Neural cell (in vitro differentiated cells): ENCODE results near the gene TMEM123. TPM values are rescaled to one million over a fixed set of nuclear protein-coding genes. Genes with fewer than 3 reads are reported as not detected.

Source experiments
- H2AFZ ChIP-seq: fragments of 200-600, 300-800 bp; sonication (generic), shearing (Covaris generic); 2 replicates; pipeline ENCODE4 v1.6.0; 2014; ENCODE audit warnings: low read depth, mild to moderate bottlenecking, antibody characterized with exemption, low read length, moderate library complexity
- H3F3A ChIP-seq: fragments of 200-600 bp; shearing (Covaris generic); 2 replicates; pipeline ENCODE4 v1.6.1; 2016; ENCODE audit warnings: mild to moderate bottlenecking, moderate library complexity, mixed read lengths, antibody characterized with exemption, low read length; ENCODE audit not compliant: insufficient read depth, poor library complexity, severe bottlenecking
- H3K27ac ChIP-seq: fragments of 200-600, 300-800 bp; sonication (generic), shearing (Covaris generic); 2 replicates; pipeline ENCODE4 v1.5.1; 2014; ENCODE audit warnings: mild to moderate bottlenecking, low read length, moderate library complexity
- H3K27me3 ChIP-seq: fragments of 300-800, 200-600 bp; sonication (generic), shearing (Covaris generic); 2 replicates; pipeline ENCODE4 v1.6.0; 2014; ENCODE audit warnings: mild to moderate bottlenecking, low read depth, low read length, moderate library complexity; ENCODE audit not compliant: insufficient read depth
- H3K36me3 ChIP-seq: fragments of 300-800, 200-600 bp; sonication (generic), shearing (Covaris generic); 2 replicates; pipeline ENCODE4 v1.5.1; 2014; ENCODE audit warnings: mild to moderate bottlenecking, antibody characterized with exemption, low read length, moderate library complexity; ENCODE audit not compliant: insufficient read depth
- H3K4me2 ChIP-seq: fragments of 300-800, 200-600 bp; sonication (generic), shearing (Covaris generic); 2 replicates; pipeline ENCODE4 v1.6.0; 2014; ENCODE audit warnings: mild to moderate bottlenecking, low read length
- H3K4me3 ChIP-seq: fragments of 300-800, 200-600 bp; sonication (generic), shearing (Covaris generic); 2 replicates; pipeline ENCODE4 v1.5.1; 2014; ENCODE audit warnings: mild to moderate bottlenecking, low read length, moderate library complexity
- H3K79me2 ChIP-seq: fragments of 200-600 bp; shearing (Covaris generic); replicated peaks from 2 replicates; pipeline ENCODE4 v1.6.0; 2014; ENCODE audit warnings: mild to moderate bottlenecking, low read length, moderate library complexity; ENCODE audit not compliant: insufficient read depth
- H3K9ac ChIP-seq: fragments of 300-800, 200-600 bp; sonication (generic), shearing (Covaris generic); 2 replicates; pipeline ENCODE4 v1.6.1; 2016; ENCODE audit warnings: mild to moderate bottlenecking, low read length, mixed read lengths
- H3K9me2 ChIP-seq: fragments of 200-600 bp; shearing (Covaris generic); 2 replicates; pipeline ENCODE4 v1.6.1; 2016; ENCODE audit warnings: mild to moderate bottlenecking, low read length, mixed read lengths; ENCODE audit not compliant: insufficient read depth
- H3K9me3 ChIP-seq: fragments of 200-600, 300-800 bp; sonication (generic), shearing (Covaris generic); 2 replicates; pipeline ENCODE4 v1.6.1; 2016; ENCODE audit warnings: mild to moderate bottlenecking, mixed run types, low read length, moderate library complexity, mixed read lengths
- H4K20me1 ChIP-seq: fragments of 200-600 bp; shearing (Covaris generic); 2 replicates; pipeline ENCODE4 v1.6.1; 2016; ENCODE audit warnings: mild to moderate bottlenecking, mixed run types; ENCODE audit not compliant: insufficient read depth
- CTCF ChIP-seq: fragments of 450-650 bp; IDR thresholded peaks from 2 replicates; pipeline ENCODE4 v1.5.1; 2014; ENCODE audit warnings: antibody characterized with exemption, mild to moderate bottlenecking, moderate library complexity; ENCODE audit not compliant: poor library complexity, severe bottlenecking
- EP300 ChIP-seq: fragments of 450-650 bp; conservative IDR thresholded peaks from 2 replicates; pipeline ENCODE4 v1.6.1; 2014; ENCODE audit warnings: antibody characterized with exemption, mild to moderate bottlenecking, moderate library complexity; ENCODE audit not compliant: poor library complexity, severe bottlenecking
- EZH2 ChIP-seq: fragments of 200-600, 300-800 bp; shearing (Covaris generic), sonication (generic); IDR thresholded peaks from 2 replicates; pipeline ENCODE4 v1.6.1; 2014; ENCODE audit warnings: antibody characterized with exemption, low read length, borderline replicate concordance, mild to moderate bottlenecking; ENCODE audit not compliant: insufficient read depth, poor library complexity, severe bottlenecking
- MXI1 ChIP-seq: fragments of 450-650 bp; conservative IDR thresholded peaks from 2 replicates; pipeline ENCODE4 v1.6.1; 2014; ENCODE audit warnings: antibody characterized with exemption, mild to moderate bottlenecking; ENCODE audit not compliant: poor library complexity, severe bottlenecking
- POLR2AphosphoS5 ChIP-seq: IDR thresholded peaks from 2 replicates; pipeline ENCODE4 v1.6.1; 2012
- REST ChIP-seq: IDR thresholded peaks from 2 replicates; pipeline ENCODE4 v1.6.1; 2012; ENCODE audit warnings: borderline replicate concordance
- SMC3 ChIP-seq: fragments of 450-650 bp; conservative IDR thresholded peaks from 2 replicates; pipeline ENCODE4 v1.6.1; 2014; ENCODE audit warnings: antibody characterized with exemption, mild to moderate bottlenecking, moderate library complexity; ENCODE audit not compliant: poor library complexity
- TAF1 ChIP-seq: IDR thresholded peaks from 2 replicates; pipeline ENCODE4 v1.6.1; 2012; ENCODE audit warnings: low read depth
- polyA plus RNA-seq: library from polyadenylated mRNA; depleted of rRNA; stranded (reverse); fragments of >200 nt; gene quantifications from 2 replicates; pipeline ENCODE4 v1.2.3, GENCODE V29; 2014

The TMEM123 gene
- polyA plus RNA-seq, 1 donor from 2014 or later, result 7.7 TPM

- Histone ChIP-seq H3K36me3 (peaks cover 26% of the 10 kb centered on the region), H3K79me2 (no peaks in the 10 kb centered on the region)
- TF ChIP-seq TAF1 (no peak), SMC3 (no peak), MXI1 (no peak), EP300 (no peak)
These were observed 87.6 kb downstream of the TMEM123 start for GRCh38 chr11:102364991-102365390.

GRCh38 chr11:102361086-102362031 is 91.2 kb downstream of the TMEM123 start:
- H3K4me2 ChIP-seq, result no peak overlapping the region
- H3K9ac ChIP-seq, result no peak overlapping the region
- H3K36me3 ChIP-seq, result peaks cover 19% of the 10 kb centered on the region
- no peaks in the 10 kb centered on the region for H3K9me2 ChIP-seq
- no peak for TF ChIP-seq REST
- no peak for TF ChIP-seq EP300
- TF ChIP-seq EZH2, result no peak
- no peak for TF ChIP-seq MXI1
- TF ChIP-seq TAF1, result no peak
- TF ChIP-seq POLR2AphosphoS5, result no peak
- TF ChIP-seq CTCF, result no peak
- no peak overlapping the region for H3K4me3 ChIP-seq
- H3K79me2 ChIP-seq, result peaks cover 3% of the 10 kb centered on the region
- no peaks in the 10 kb centered on the region for H3F3A ChIP-seq
- H3K27me3 ChIP-seq, result no peaks in the 10 kb centered on the region
- no peaks in the 10 kb centered on the region for H4K20me1 ChIP-seq
- H3K9me3 ChIP-seq, result no peaks in the 10 kb centered on the region
- H3K27ac ChIP-seq, result no peak overlapping the region
- no peak overlapping the region for H2AFZ ChIP-seq

More at GRCh38 chr11:102364991-102365390, 87.6 kb downstream of the TMEM123 start:
- Histone ChIP-seq H3K9me2 (no peaks in the 10 kb centered on the region), H2AFZ (no peak overlapping the region), H4K20me1 (no peaks in the 10 kb centered on the region), H3K27me3 (no peaks in the 10 kb centered on the region), H3K9ac (no peak overlapping the region), H3K9me3 (no peaks in the 10 kb centered on the region), H3K27ac (no peak overlapping the region), H3F3A (peaks cover 3% of the 10 kb centered on the region), H3K4me2 (no peak overlapping the region), H3K4me3 (no peak overlapping the region)
